Stimulated activated CD8-positive, alpha-beta memory T cell treated with anti-CD3 and anti-CD28 coated beads, Interleukin-4, amount 100 ng/mL, for 4 hours (primary cell): Measurements from ENCODE around the gene PRKAR1B.
"Not testable (repeated sequence)": the region's sequence is repeated elsewhere in the genome, so short reads cannot be mapped to it uniquely, and the experiment has no call there.

ENCODE experiments used
- DNase-seq, 2 donors: peaks; one replicate each; pipeline ENCODE4 v3.0.0-alpha.2; 2020; ENCODE audit warnings: low read depth in 2 of 2, low spot score in 1 of 2

PRKAR1B gene

DNA sequence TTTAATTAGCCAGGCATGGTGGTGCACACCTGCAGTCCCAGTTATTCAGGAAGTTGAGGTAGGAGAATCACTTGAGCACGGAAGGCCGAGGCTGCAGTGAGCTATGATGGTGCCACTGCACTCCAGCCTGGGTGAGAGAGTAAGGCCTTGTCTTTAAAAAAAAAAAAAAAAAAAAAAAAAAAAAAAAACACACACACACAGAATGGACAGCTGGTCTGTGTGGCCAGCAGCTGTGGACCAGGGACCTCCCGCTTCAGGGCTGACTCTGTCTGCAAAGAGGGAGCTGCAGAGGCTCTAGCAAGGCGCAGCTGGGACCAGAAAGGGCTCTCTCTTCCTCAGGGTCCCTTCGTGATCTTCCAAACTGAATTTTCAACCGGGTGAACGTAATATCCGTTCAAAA is 54.2 kb downstream of the PRKAR1B start:
- DNase-seq, result no peak

DNA sequence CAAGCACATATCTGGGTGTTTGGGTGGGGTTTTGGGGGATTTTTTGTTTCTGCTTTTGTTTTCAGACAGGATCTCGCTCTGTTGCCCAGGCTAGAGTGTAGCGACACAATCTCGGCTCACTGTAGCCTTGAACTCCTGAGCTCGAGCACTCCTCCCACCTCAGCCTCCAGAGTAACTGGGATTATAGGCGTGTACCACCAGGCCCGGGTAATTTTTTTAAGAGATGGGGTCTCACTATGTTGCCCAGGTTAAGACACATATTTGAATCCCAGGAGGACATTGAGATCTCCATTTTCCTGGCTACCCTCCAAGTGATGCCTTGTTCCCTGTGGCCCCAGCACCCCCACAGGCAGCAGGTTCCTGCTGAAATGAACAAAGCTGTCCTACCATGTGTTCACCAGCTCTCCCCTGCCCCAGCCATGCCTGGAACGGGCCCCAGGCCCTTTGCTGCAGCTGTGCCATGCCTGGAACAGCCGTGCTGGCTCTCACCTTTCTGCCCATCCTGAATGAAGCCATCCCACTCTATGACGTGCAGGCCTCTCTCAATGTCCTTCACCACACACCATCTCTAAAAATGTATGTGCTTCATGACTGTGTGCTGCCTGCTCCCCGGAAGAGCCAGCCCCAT is 55.6 kb downstream of the PRKAR1B start:
- DNase-seq, result no peak

DNA sequence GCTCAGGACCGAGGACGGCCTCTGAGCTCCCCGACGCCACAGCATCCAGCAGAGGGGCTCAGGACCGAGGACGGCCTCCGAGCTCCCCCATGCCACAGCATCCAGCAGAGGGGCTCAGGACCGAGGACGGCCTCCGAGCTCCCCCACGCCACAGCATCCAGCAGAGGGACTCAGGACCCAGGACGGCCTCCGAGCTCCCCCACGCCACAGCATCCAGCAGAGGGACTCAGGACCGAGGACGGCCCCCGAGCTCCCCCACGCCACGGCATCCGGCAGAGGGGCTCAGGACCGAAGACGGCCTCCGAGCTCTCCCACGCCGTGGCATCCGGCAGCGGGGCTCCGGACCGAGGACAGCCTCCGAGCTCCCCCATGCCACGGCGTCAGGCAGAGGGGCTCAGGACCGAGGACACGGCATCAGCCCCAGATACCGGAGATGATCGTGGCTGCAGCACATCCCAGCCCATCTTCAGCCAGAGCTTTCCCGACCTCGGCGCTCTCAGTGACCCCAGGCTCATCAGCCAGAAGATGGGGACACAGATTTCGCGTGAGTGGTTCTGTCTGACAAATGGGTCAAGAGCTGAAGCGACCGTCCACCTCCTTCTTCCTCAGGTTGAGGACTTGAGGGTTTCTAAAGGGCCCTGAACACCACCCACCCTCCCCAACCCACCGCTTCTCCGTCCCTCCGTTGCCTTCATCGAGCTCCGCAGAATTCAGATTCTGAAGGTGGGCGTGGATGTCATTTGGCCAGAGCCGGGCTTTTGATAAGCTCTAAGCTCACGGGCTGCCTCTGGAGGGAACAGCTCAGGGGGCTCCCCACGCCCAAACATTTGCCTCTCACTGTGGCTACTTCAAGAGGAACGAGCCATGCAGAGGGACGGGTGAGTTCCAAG is 56.3 kb downstream of the PRKAR1B start:
- no peak for DNase-seq

DNA sequence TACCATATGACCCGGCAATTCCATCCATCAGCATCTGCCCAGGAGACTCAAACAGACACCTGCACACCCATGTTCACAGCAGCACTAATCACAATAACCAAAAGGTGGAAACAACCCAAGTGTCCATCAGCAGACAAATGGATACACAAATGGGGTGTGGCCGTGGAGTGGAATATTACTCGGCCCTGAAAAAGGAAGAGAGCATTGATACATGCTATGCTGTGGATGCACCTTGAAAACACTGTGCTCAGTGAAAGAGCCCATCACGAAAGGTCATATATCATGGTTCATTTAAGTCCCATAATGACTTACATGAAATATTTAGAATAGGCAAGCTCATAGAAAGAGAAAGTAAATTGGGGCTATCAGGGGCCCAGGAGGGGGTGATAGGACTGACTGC is 58.1 kb downstream of the PRKAR1B start:
- DNase-seq, result no peak

- no peak for DNase-seq
Measured at GRCh38 chr7:668139-668931, 58.7 kb downstream of the PRKAR1B start.

DNA sequence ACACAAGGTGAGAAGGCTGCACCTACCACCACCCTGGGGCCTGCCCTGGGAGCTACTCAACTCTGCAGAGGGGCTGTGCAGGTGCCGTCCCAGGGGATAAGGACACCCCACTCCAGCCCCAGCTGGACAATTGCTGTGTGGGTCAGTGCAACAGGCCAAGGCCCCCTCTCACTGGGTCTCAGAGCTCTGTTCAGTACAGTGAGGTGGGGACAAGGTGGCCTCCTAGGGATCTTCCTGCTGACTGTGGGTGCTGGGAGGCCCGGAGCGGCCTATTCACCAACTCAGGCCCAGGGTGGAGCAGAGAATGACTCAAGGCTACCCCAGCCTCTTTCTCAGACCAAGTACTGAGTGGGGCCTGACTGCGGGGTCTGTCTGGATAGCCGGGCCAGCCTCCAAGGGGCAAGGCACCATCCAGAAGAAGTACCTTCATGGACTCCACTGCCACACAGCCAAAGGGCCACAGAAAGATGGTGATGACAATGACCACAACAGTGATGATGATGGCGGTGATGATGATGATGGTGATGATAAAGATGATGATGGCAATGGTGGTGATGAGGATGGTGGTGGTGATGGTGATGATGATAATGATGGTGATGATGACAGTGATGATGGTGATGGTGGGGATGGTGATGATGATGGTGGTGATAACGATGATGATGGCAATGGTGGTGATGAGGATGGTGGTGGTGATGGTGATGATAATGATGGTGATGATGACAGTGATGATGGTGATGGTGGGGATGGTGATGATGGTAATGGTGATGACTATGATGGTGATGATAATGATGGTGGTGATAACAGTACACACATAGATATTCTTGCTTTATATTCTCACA is 60.4 kb downstream of the PRKAR1B start:
- no peak for DNase-seq

GRCh38 chr7:665736-666453 is 61.2 kb downstream of the PRKAR1B start:
- no peak for DNase-seq

DNA sequence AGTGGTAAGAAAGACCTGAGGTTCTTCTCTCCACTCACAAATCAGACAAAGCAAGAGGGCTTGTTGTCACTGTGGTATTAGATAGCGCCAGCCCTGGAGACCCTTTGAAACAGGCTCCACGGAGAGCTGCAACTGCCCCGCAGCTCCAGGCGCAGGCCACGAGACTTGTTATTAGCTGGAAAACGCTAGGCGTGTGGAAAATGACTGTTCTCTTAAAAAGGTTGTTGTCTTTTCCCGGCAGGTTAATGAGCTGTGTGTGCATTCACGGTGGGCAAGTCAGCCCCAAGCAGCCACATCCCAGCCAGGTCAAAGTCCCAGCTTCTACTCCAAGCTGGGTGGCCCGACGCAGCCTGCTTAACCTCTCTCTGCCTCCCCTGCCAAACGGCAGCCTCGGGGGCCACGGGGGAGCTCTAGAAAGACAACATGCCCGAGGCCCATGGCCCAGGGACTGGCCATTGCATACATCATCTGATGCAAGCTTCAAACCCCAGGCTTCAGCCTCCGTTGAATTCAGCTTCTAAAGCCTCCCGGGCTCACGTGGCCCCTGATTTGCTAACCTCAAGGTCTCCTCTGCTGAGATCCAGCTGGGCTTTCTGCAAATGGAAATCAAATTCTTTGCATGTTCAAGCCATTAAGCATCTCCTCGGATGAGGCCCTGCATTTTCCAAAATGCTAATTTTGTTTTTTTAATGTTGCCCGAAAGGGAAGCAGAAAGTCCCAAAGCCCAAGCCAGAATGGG is 61.9 kb downstream of the PRKAR1B start:
- no peak for DNase-seq

DNA sequence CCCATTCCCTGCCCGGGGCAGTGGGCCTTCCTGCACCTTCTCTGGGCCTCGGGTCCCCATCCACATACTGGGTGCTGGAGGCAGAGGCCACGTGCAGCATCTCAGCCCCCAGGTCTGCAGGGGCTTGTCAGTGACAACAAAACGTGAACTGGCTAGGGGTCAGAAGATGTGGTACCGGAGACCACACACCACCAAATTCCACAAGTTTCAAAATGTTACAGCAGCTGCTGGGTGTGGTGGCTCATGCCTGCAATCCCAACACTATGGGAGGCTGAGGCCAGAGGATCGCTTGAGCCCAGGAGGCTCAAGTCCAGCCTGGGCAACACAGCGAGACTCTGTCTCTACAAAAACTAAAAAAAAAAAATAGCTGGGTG is 62.7 kb downstream of the PRKAR1B start:
- no peak for DNase-seq

DNA sequence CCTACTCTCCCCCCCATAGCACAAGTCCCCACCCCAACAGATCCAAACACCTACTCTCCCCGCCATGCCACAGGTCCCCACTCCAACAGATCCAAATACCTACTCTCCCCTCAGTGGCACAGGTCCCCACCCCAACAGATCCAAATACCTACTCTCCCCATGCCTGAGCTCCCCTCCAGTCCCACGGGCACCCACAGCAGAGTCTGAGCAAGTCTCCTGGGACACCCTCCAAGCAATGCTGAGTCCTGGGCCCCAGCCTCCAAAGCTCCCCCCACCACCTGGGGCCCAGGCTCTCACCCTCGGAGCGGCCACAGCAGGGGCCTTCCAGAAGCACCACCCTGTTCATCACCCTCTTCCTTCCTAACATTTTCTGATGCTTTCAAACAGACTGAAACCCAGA is 64.5 kb downstream of the PRKAR1B start:
- no peak for DNase-seq

GRCh38 chr7:659996-660395 is 67.1 kb downstream of the PRKAR1B start:
- no peak for DNase-seq

DNA sequence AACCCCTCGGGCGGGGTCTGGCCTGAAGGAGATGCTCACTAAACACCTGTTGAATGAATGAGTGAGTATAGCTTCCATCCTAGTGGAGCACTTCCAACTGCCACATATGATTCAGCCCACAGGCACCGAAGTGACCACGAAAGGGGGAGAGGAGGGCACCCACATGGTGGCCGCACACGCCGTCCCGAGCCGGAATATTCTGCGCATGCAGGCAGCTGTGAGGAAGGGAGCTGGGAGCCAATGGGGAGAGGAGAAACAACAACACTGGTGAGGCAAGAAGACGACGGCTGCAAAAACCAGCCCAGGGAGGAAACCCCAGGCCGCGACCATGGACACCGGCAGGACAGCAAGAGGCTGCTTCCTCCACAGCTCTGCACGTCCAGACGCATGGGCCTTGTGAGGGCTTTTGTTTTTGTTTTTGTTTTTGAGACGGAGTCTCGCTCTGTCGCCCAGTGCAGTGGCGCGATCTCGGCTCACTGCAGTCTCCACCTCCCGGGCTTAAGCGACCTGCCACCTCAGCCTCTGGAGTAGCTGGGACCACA is 67.7 kb downstream of the PRKAR1B start:
- no peak for DNase-seq

GRCh38 chr7:657565-658119 is 69.4 kb downstream of the PRKAR1B start:
- no peak for DNase-seq

DNA sequence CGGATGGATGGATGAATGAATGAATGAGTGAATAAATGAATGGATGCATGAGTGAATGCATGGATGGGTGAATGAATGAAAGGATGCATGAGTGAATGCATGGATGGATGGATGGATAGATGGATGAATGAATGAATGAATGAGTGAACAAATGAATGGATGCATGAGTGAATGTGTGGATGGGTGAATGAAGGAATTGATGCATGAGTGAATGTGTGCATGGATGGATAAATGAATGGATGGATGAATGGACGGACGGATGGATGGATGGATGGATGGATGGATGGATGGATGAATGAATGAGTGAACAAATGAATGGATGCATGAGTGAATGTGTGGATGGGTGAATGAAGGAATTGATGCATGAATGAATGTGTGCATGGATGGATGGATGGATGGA is 70.1 kb downstream of the PRKAR1B start:
- not testable (repeated sequence) for DNase-seq

- DNase-seq, result no peak
Measured at GRCh38 chr7:655758-656157, 71.3 kb downstream of the PRKAR1B start.

- DNase-seq, result no peak
Measured at GRCh38 chr7:653829-654764, 73.0 kb downstream of the PRKAR1B start.

DNA sequence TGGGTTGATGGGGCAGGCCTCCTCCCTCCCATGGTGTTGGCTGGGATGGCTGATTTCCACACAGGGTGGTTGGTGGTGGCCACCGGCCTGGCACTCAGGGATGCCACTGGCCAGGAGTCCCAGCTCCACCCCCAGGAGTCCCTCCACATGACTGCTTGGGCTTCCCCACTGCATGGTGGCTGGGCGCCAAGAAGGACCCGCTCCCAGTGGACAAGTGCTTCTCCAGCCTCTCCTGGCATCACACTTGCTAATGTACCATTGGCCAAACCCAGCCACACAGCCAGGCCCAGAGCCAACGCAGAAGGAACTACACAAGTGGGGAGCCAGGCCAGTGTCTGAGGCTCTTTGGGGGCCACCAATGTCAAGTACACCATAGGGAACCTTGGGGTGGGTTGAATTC is 74.2 kb downstream of the PRKAR1B start:
- DNase-seq, result no peak

GRCh38 chr7:652167-652566 is 74.9 kb downstream of the PRKAR1B start:
- DNase-seq, result not testable (repeated sequence)
